SK-N-MC (cell line): ENCODE results near the gene PRR23E.

Source experiments
- DNase-seq: peaks from one replicate; pipeline ENCODE4 v3.0.0-alpha.2; 2011; ENCODE audit warnings: low read depth, low spot score
- H3K27ac ChIP-seq: fragments of 200-600 bp; sonication (generic); 2 replicates; pipeline ENCODE4 v1.5.1; 2016; ENCODE audit warnings: mixed run types
- H3K36me3 ChIP-seq: fragments of 200-600 bp; sonication (generic); 2 replicates; pipeline ENCODE4 v1.6.1; 2017; ENCODE audit warnings: antibody characterized with exemption, low read length, mixed read lengths; ENCODE audit not compliant: insufficient read depth
- H3K4me3 ChIP-seq: fragments of 200-600 bp; sonication (generic); 2 replicates; pipeline ENCODE4 v1.5.1; 2016
- H3K9ac ChIP-seq: fragments of 200-600 bp; sonication (generic); 2 replicates; pipeline ENCODE4 v1.8.0; 2017; ENCODE audit warnings: mixed run types, mixed read lengths; ENCODE audit not compliant: insufficient read length
- H3K9me3 ChIP-seq: fragments of 200-600 bp; sonication (generic); 2 replicates; pipeline ENCODE4 v1.6.1; 2017; ENCODE audit warnings: low read depth, mild to moderate bottlenecking, antibody characterized with exemption, low read length, moderate library complexity, mixed read lengths
- EZH2 ChIP-seq: fragments of 200-600 bp; sonication (generic); IDR thresholded peaks from one replicate; pipeline ENCODE4 v1.6.1; 2017; ENCODE audit warnings: antibody characterized with exemption
- FOXP2 ChIP-seq: optimal IDR thresholded peaks from 2 replicates; pipeline ENCODE3; 2011; ENCODE audit warnings: mild to moderate bottlenecking, moderate library complexity; ENCODE audit not compliant: insufficient read depth; ENCODE audit errors: extremely low read length, control extremely low read depth
- POLR2AphosphoS5 ChIP-seq: IDR thresholded peaks from 2 replicates; pipeline ENCODE4 v1.6.1; 2012; ENCODE audit warnings: mild to moderate bottlenecking, low read depth, low read length, borderline replicate concordance

The PRR23E gene

DNA sequence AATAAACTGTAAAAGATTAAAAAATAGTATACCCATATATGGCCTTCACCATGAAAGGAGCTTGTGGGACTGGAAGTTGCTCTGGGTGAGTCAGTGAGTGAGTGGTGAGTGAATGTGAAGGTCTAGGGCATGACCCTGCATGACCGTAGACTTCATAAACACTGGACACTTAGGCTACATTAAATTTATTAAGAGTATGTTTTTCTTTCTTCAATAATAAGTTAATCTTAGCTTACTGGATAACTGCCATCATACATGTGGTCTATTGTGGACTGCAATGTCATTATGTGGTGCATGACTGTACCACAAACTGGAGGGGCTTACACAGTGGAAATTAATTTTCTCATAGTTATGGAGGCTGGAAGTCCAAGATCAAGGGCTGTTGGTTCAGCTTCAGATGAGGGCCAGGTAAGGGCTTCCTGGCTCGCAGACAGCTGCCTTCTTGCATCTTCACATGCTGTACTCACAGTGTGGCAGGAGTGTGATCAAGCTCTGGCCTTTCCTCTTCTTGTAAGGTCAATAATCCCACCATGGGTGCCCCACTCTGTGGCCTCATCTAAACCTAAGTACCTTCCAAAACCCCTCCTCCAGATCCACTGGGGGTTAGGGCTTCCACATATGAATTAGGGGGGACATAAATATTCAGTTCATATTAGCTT lies 40.8 kb upstream of the PRR23E start:
- H3K36me3 ChIP-seq = no peaks in the 10 kb centered on the region
- no peak for TF ChIP-seq FOXP2
- TF ChIP-seq EZH2 = no peak
- TF ChIP-seq POLR2AphosphoS5 = no peak
- no peak overlapping the region for H3K9ac ChIP-seq
- no peaks in the 10 kb centered on the region for H3K9me3 ChIP-seq
- no peak overlapping the region for H3K4me3 ChIP-seq
- DNase-seq = no peak
- no peak overlapping the region for H3K27ac ChIP-seq

DNA sequence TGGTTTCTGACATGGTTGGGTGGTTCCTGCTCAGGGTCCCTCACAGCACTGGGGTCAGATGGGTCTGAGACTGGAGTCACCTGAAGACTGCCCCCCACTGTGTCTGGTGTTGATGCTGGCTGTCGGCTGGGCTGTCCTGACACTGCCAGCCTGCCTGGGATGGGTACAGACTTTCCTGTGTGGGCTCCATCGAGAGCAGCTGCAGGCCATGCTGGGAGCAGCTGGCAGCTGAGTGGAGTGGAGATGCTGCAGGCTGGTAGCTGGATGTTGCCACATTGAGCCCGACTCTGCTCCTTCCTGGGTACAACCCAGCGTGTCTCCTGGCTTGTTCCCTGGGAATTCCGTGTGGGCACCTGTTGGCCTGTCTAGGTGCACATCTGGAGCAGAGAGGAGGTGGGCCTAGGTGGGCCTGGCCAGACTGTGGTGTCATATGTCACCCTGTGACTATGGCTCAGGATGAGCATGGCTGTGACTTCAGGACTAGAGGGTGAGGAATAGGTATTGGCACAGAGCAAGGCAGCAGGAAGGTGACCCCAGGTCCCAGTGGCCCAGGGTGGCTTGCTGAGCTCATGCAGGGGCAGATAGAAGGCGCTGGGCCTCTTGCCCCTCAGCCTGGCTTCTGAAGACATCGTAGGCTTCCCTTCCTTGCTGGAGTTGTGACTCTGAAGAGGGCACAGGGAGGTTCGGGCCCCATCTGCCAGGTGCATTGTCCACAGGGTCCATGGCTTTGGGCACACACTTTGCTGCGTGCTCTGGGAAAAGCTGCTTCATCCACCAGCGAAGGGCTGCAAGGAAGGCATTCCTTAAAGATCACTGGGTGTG lies 40.0 kb upstream of the PRR23E start:
- Histone ChIP-seq H3K27ac (no peak overlapping the region), H3K4me3 (no peak overlapping the region), H3K36me3 (no peaks in the 10 kb centered on the region), H3K9ac (no peak overlapping the region), H3K9me3 (no peaks in the 10 kb centered on the region)
- no peak for TF ChIP-seq FOXP2
- TF ChIP-seq EZH2 = no peak
- TF ChIP-seq POLR2AphosphoS5 = no peak
- no peak for DNase-seq

DNA sequence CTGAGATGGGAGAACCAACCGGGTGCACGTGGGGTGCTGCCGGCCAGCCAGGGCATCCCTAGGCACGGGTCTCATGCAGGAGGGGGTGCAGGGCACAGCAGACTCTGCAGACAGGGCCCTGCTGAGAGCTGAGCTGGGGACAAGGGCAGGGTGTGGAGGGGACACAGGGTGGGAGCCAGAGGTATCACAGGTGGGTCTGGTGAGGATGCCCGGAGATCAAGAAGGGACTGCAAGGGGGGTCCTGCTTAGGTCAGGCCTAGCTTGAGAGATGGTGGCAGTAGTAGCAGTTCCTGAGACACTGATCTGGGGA lies 39.5 kb upstream of the PRR23E start:
- no peak overlapping the region for H3K27ac ChIP-seq
- H3K36me3 ChIP-seq = no peaks in the 10 kb centered on the region
- TF ChIP-seq POLR2AphosphoS5 (no peak), EZH2 (no peak), FOXP2 (no peak)
- H3K9me3 ChIP-seq = no peaks in the 10 kb centered on the region
- H3K9ac ChIP-seq = no peak overlapping the region
- DNase-seq = no peak
- no peak overlapping the region for H3K4me3 ChIP-seq

GRCh38 chr3:127156338-127157050 lies 36.4 kb upstream of the PRR23E start:
- no peak for DNase-seq
- Histone ChIP-seq H3K27ac (no peak overlapping the region), H3K4me3 (no peak overlapping the region), H3K36me3 (no peaks in the 10 kb centered on the region), H3K9ac (no peak overlapping the region), H3K9me3 (no peaks in the 10 kb centered on the region)
- TF ChIP-seq EZH2 (no peak), FOXP2 (no peak), POLR2AphosphoS5 (no peak)

- Histone ChIP-seq H3K9ac (no peak overlapping the region), H3K27ac (no peak overlapping the region), H3K36me3 (no peaks in the 10 kb centered on the region), H3K4me3 (no peak overlapping the region), H3K9me3 (no peaks in the 10 kb centered on the region)
- no peak for TF ChIP-seq EZH2
- no peak for TF ChIP-seq FOXP2
- no peak for TF ChIP-seq POLR2AphosphoS5
- DNase-seq = no peak
Measured at GRCh38 chr3:127157171-127157828, 35.6 kb upstream of the PRR23E start.

- TF ChIP-seq FOXP2 (no peak), POLR2AphosphoS5 (no peak), EZH2 (no peak)
- Histone ChIP-seq H3K36me3 (no peaks in the 10 kb centered on the region), H3K9ac (no peak overlapping the region), H3K4me3 (no peak overlapping the region), H3K9me3 (no peaks in the 10 kb centered on the region), H3K27ac (no peak overlapping the region)
- DNase-seq = no peak
Measured at GRCh38 chr3:127158614-127159229, 34.2 kb upstream of the PRR23E start.

DNA sequence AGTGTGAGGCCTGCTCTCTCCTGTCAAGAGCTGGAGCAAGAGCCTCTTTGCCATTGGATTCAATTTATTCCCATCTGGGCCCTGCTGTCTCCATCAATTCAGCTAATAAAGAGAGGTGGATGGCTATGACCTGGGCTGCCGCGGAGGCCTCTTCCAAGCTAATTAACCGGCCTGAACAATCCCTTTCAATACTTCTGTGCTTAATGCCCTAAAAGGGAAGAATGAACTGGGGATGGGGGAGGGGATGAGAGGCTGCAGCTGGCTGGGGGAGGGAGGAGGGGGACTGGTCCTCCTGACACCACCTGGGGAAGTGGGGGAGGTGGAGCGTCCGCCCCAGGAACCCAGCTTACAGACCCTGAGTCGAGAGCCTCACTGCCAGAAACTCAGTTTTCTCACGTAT lies 33.4 kb upstream of the PRR23E start:
- Histone ChIP-seq H3K9ac (no peak overlapping the region), H3K27ac (no peak overlapping the region), H3K36me3 (no peaks in the 10 kb centered on the region), H3K9me3 (no peaks in the 10 kb centered on the region), H3K4me3 (no peak overlapping the region)
- DNase-seq = no peak
- TF ChIP-seq FOXP2 (no peak), POLR2AphosphoS5 (no peak), EZH2 (no peak)

DNA sequence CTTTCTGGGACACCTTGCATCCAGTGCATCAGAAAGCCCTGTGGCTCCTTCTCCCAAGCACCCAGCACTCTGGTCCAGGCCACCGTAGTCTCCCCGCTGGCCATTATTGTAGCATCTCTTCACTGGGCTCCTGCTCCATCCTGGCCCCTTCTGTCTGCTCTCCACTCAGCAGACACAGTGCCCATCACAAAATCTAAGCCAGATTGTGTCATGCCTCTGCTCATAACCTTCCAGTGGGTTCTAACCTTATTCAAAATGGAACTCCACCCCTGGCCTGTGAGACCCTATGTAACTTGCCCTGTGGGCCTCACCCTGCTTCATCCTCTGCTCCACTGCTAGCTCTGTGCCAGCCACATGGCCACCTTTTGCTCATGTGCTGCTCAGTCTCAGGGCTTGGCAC lies 31.7 kb upstream of the PRR23E start:
- TF ChIP-seq POLR2AphosphoS5 (no peak), FOXP2 (no peak), EZH2 (no peak)
- Histone ChIP-seq H3K9ac (no peak overlapping the region), H3K27ac (no peak overlapping the region), H3K36me3 (no peaks in the 10 kb centered on the region), H3K4me3 (no peak overlapping the region), H3K9me3 (no peaks in the 10 kb centered on the region)
- no peak for DNase-seq
